ENCODE measurements around the gene GPSM1.

GRCh38 chr9:136364942-136365774, 37.8 kb downstream of the GPSM1 start:
- no peak for TF ChIP-seq ARNT (IDR thresholded peaks at IDR 0.05)
- no peak for TF ChIP-seq SUZ12 (IDR thresholded peaks at IDR 0.05)
- no peak for TF ChIP-seq LEF1 (IDR thresholded peaks at IDR 0.05; ENCODE audit: borderline replicate concordance)
- TF ChIP-seq SP1 (IDR thresholded peaks at IDR 0.05) = no peak
- TF ChIP-seq L3MBTL2 (conservative IDR thresholded peaks at IDR 0.05) = no peak
- TF ChIP-seq NFRKB (IDR thresholded peaks at IDR 0.05) = no peak
- no peak for TF ChIP-seq CTBP1 (IDR thresholded peaks at IDR 0.05; ENCODE audit: borderline replicate concordance)
- no peak for TF ChIP-seq HDGF (IDR thresholded peaks at IDR 0.05; ENCODE audit: borderline replicate concordance)

Measured in HEK293T (cell line).